OCI-LY7 (cell line): ENCODE results near the gene SIVA1. TPM values are rescaled to one million over a fixed set of nuclear protein-coding genes. Genes with fewer than 3 reads are reported as not detected.

Experiments
- BruUV-seq: library from RNA; stranded (reverse); fragments of 400-500 nt; replicated peaks from 2 replicates; lab custom pipeline; 2021; lab: Mats Ljungman, UMichigan
- CTCF ChIA-PET: fragments of 300-600 bp; sonication (Branson Sonifier 250); formaldehyde crosslinking; loops from one replicate; lab custom pipeline; 2022; ENCODE audit warnings: antibody characterized with exemption; ENCODE audit not compliant: unreplicated experiment; lab: Charles Lee
- POLR2A ChIA-PET: fragments of 300-600 bp; sonication (Branson Sonifier 250); formaldehyde crosslinking; loops from one replicate; lab custom pipeline; 2022; ENCODE audit warnings: antibody characterized with exemption; lab: Charles Lee
- DNase-seq: peaks from one replicate; pipeline ENCODE4 v3.0.0-alpha.2; 2015; ENCODE audit warnings: low spot score
- H2AFZ ChIP-seq: fragments of 200-600 bp; sonication (generic), shearing (Covaris generic); 2 replicates; pipeline ENCODE4 v1.6.1; 2014; ENCODE audit warnings: mild to moderate bottlenecking, antibody characterized with exemption, low read length, moderate library complexity
- H3K27ac ChIP-seq: fragments of 200-600 bp; sonication (generic); 2 replicates; pipeline ENCODE4 v1.5.1; 2014; ENCODE audit warnings: mixed run types, low read depth, mild to moderate bottlenecking, moderate library complexity, low read length, inconsistent platforms; ENCODE audit not compliant: poor library complexity, severe bottlenecking
- H3K36me3 ChIP-seq: fragments of 200-600 bp; sonication (generic); 2 replicates; pipeline ENCODE4 v1.6.1; 2014; ENCODE audit warnings: mild to moderate bottlenecking, antibody characterized with exemption, low read length, moderate library complexity, mixed read lengths; ENCODE audit not compliant: insufficient read depth
- H3K4me1 ChIP-seq: fragments of 200-600 bp; sonication (generic); 2 replicates; pipeline ENCODE4 v1.5.1; 2014; ENCODE audit warnings: mild to moderate bottlenecking, low read length; ENCODE audit not compliant: insufficient read depth, poor library complexity, severe bottlenecking
- H3K4me2 ChIP-seq: fragments of 200-600 bp; sonication (generic); 2 replicates; pipeline ENCODE4 v1.6.1; 2014; ENCODE audit warnings: mild to moderate bottlenecking, low read length
- H3K4me3 ChIP-seq: fragments of 200-600 bp; sonication (generic); 2 replicates; pipeline ENCODE4 v1.5.1; 2014; ENCODE audit warnings: mild to moderate bottlenecking, low read depth, low read length; ENCODE audit not compliant: poor library complexity, severe bottlenecking
- H3K79me2 ChIP-seq: fragments of 200-600 bp; sonication (generic); 2 replicates; pipeline ENCODE4 v1.6.1; 2016; ENCODE audit warnings: low read depth, mild to moderate bottlenecking, low read length, moderate library complexity, mixed read lengths; ENCODE audit not compliant: insufficient read depth
- H3K9me2 ChIP-seq: fragments of 200-600 bp; sonication (generic); 2 replicates; pipeline ENCODE4 v1.6.1; 2016; ENCODE audit warnings: mild to moderate bottlenecking, low read length, mixed read lengths; ENCODE audit not compliant: insufficient read depth
- H3K9me3 ChIP-seq: fragments of 200-600 bp; sonication (generic); 2 replicates; pipeline ENCODE4 v1.6.1; 2014; ENCODE audit warnings: mild to moderate bottlenecking, mixed run types, low read length, mixed read lengths
- H4K20me1 ChIP-seq: fragments of 200-600 bp; sonication (generic); 2 replicates; pipeline ENCODE4 v1.6.1; 2014; ENCODE audit warnings: mild to moderate bottlenecking, antibody characterized with exemption, low read length, moderate library complexity, mixed read lengths; ENCODE audit not compliant: insufficient read depth
- CTCF ChIP-seq: fragments of 200-600 bp; sonication (generic); conservative IDR thresholded peaks from 2 replicates; pipeline ENCODE4 v1.5.1; 2014; ENCODE audit warnings: mild to moderate bottlenecking, antibody characterized with exemption, low read length, moderate library complexity, mixed read lengths
- EZH2phosphoT487 ChIP-seq: fragments of 200-600 bp; sonication (generic); IDR thresholded peaks from 2 replicates; pipeline ENCODE4 v1.6.1; 2018; ENCODE audit warnings: low read depth, borderline replicate concordance, mild to moderate bottlenecking, mixed run types, antibody characterized with exemption, low read length, moderate library complexity, mixed read lengths
- intact Hi-C: fragments of 100-400 bp; cut with micrococcal nuclease; formaldehyde crosslinking; loops from one replicate; pipeline ENCODE4 v1.10.0; 2022; ENCODE audit not compliant: unreplicated experiment
- total RNA-seq, 2 experiments: library from RNA; depleted of rRNA in 1 of 2; stranded (reverse); fragments of >200 nt in 1 of 2; shearing (Covaris generic) in 1 of 2; gene quantifications; 2 replicates each; pipeline ENCODE4 v1.2.3, GENCODE V29; 2014 to 2022

The SIVA1 gene
- total RNA-seq, 2 experiments from 2014 or later = 111 to 244 TPM

- CTCF ChIA-PET = no interaction called here
Observed at GRCh38 chr14:104743461-104744380, 9.2 kb upstream of the SIVA1 start.

GRCh38 chr14:104744484-104744883 lies 8.5 kb upstream of the SIVA1 start:
- no peaks in the 10 kb centered on the region for H3K9me3 ChIP-seq

More at GRCh38 chr14:104743461-104744380, 9.2 kb upstream of the SIVA1 start:
- TF ChIP-seq CTCF = no peak
- no peak for TF ChIP-seq EZH2phosphoT487
- no peak for DNase-seq
- H3K36me3 ChIP-seq = no peaks in the 10 kb centered on the region
- H3K4me2 ChIP-seq = no peak overlapping the region
- H2AFZ ChIP-seq = no peak overlapping the region
- H3K9me2 ChIP-seq = no peaks in the 10 kb centered on the region
- no TSS peak for BruUV-seq
- intact Hi-C loops = no loop called here
- no peak overlapping the region for H3K4me3 ChIP-seq
- no peaks in the 10 kb centered on the region for H3K9me3 ChIP-seq
- H4K20me1 ChIP-seq = no peaks in the 10 kb centered on the region
- H3K79me2 ChIP-seq = no peaks in the 10 kb centered on the region
- POLR2A ChIA-PET = no interaction called here
- no peak overlapping the region for H3K27ac ChIP-seq
- no peaks in the 10 kb centered on the region for H3K4me1 ChIP-seq

More at GRCh38 chr14:104744484-104744883, 8.5 kb upstream of the SIVA1 start:
- Histone ChIP-seq H2AFZ (no peak overlapping the region), H3K79me2 (no peaks in the 10 kb centered on the region), H3K27ac (no peak overlapping the region), H4K20me1 (no peaks in the 10 kb centered on the region), H3K4me1 (peaks cover 7% of the 10 kb centered on the region), H3K4me2 (no peak overlapping the region), H3K9me2 (no peaks in the 10 kb centered on the region), H3K36me3 (no peaks in the 10 kb centered on the region), H3K4me3 (no peak overlapping the region)
- BruUV-seq = no TSS peak
- ChIA-PET POLR2A (no interaction called here), CTCF (no interaction called here)
- DNase-seq = no peak
- intact Hi-C loops = no loop called here
- TF ChIP-seq EZH2phosphoT487 = no peak
- no peak for TF ChIP-seq CTCF
